H1 (cell line): ENCODE results near the gene LDAH. TPM values are rescaled to one million over a fixed set of nuclear protein-coding genes. Genes with fewer than 3 reads are reported as not detected.

ENCODE experiments used
- CTCF ChIA-PET: fragments of 300-600 bp; sonication (Branson Sonifier 250); formaldehyde crosslinking; loops from one replicate; lab custom pipeline; 2021; ENCODE audit not compliant: partially characterized antibody; lab: Charles Lee
- POLR2A ChIA-PET: fragments of 300-600 bp; sonication (Branson Sonifier 250); formaldehyde crosslinking; loops from one replicate; lab custom pipeline; 2021; ENCODE audit warnings: inconsistent platforms; ENCODE audit not compliant: partially characterized antibody; lab: Charles Lee
- DNase-seq, 2 experiments: peaks; one replicate each; pipeline versions ENCODE4 v3.0.0 to v3.0.0-alpha.2; 2010 to 2022; ENCODE audit warnings: low spot score in 2 of 2, low read depth in 1 of 2, mixed read lengths in 1 of 2
- FAIRE-seq: peaks from 2 replicates; lab custom pipeline; 2011; peaks lifted over from hg19 to GRCh38; lab: Jason Lieb, UNC
- H2AFZ ChIP-seq: 2 replicates; pipeline ENCODE4 v1.8.1; 2012; ENCODE audit warnings: low read length, inconsistent platforms
- H2AK5ac ChIP-seq: 2 replicates; pipeline ENCODE4 v1.6.1; 2013; ENCODE audit warnings: low read depth, low read length
- H2BK120ac ChIP-seq: replicated peaks from 2 replicates; pipeline ENCODE3; 2013; ENCODE audit warnings: low read depth, low read length, inconsistent platforms
- H2BK12ac ChIP-seq: 2 replicates; pipeline ENCODE4 v1.6.1; 2013; ENCODE audit warnings: low read depth, low read length
- H2BK15ac ChIP-seq: 2 replicates; pipeline ENCODE4 v1.6.1; 2013; ENCODE audit warnings: low read length
- H2BK20ac ChIP-seq: 2 replicates; pipeline ENCODE4 v1.6.1; 2013; ENCODE audit warnings: low read length
- H2BK5ac ChIP-seq: 2 replicates; pipeline ENCODE4 v1.6.1; 2013; ENCODE audit warnings: low read depth, low read length
- H3K14ac ChIP-seq: 2 replicates; pipeline ENCODE4 v1.6.1; 2013; ENCODE audit warnings: inconsistent platforms; ENCODE audit not compliant: insufficient read length
- H3K18ac ChIP-seq: 2 replicates; pipeline ENCODE4 v1.6.1; 2013; ENCODE audit warnings: low read length; ENCODE audit errors: extremely low read depth
- H3K23ac ChIP-seq: 2 replicates; pipeline ENCODE4 v1.6.1; 2013; ENCODE audit warnings: inconsistent platforms; ENCODE audit not compliant: insufficient read length
- H3K23me2 ChIP-seq: 2 replicates; pipeline ENCODE4 v1.6.1; 2013; ENCODE audit warnings: low read depth, low read length
- H3K27ac ChIP-seq: 2 replicates; pipeline ENCODE4 v1.6.1; 2011; ENCODE audit warnings: low read depth, low read length, inconsistent platforms
- H3K27me3 ChIP-seq, 4 experiments: replicated peaks in 1 of 4; 1 replicate in 1 of 4; 2 replicates in 3 of 4; pipeline versions ENCODE4 v1.6.1 to v1.8.1; 2011 to 2013; ENCODE audit warnings: low read length in 3 of 4, mild to moderate bottlenecking in 3 of 4, inconsistent platforms in 2 of 4, mixed read lengths in 2 of 4, moderate library complexity in 1 of 4; ENCODE audit not compliant: control insufficient read depth in 3 of 4, insufficient read depth in 3 of 4; ENCODE audit errors: extremely low read depth in 1 of 4
- H3K36me3 ChIP-seq, 4 experiments: 2 replicates each; pipeline versions ENCODE4 v1.6.1 to v1.8.1; 2011 to 2013; ENCODE audit warnings: mild to moderate bottlenecking in 4 of 4, low read length in 3 of 4, moderate library complexity in 2 of 4, control low read depth in 1 of 4, inconsistent platforms in 1 of 4; ENCODE audit not compliant: insufficient read depth in 4 of 4, control insufficient read depth in 2 of 4
- H3K4ac ChIP-seq: replicated peaks from 2 replicates; pipeline ENCODE3; 2013; ENCODE audit warnings: low read length, low read depth, mixed read lengths, inconsistent platforms; ENCODE audit not compliant: insufficient read length
- H3K4me1 ChIP-seq, 4 experiments: replicated peaks in 1 of 4; 1 replicate in 1 of 4; 2 replicates in 3 of 4; pipeline versions ENCODE4 v1.6.1 to v1.8.1; 2011 to 2013; ENCODE audit warnings: low read length in 3 of 4, inconsistent platforms in 2 of 4, mixed read lengths in 1 of 4; ENCODE audit not compliant: insufficient read depth in 4 of 4, control insufficient read depth in 3 of 4
- H3K4me2 ChIP-seq, 2 experiments: 2 replicates each; pipeline versions ENCODE4 v1.6.1 to v1.8.1; 2011 to 2013; ENCODE audit warnings: low read depth in 2 of 2, low read length in 2 of 2, control low read depth in 1 of 2, inconsistent platforms in 1 of 2, mild to moderate bottlenecking in 1 of 2; ENCODE audit not compliant: insufficient read depth in 1 of 2
- H3K4me3 ChIP-seq, 4 experiments: fragments of 200-600, 300-600 bp in 1 of 4; sonication (generic), shearing (Covaris generic), sonication (Bioruptor Twin) in 1 of 4; 2 replicates each; pipeline versions ENCODE4 v1.5.1 to v1.8.1; 2011 to 2016; ENCODE audit warnings: low read length in 4 of 4, low read depth in 3 of 4, control low read depth in 2 of 4, inconsistent platforms in 2 of 4, mild to moderate bottlenecking in 2 of 4, mixed read lengths in 1 of 4, moderate library complexity in 1 of 4; ENCODE audit not compliant: insufficient read depth in 2 of 4; ENCODE audit errors: extremely low read depth in 1 of 4
- H3K56ac ChIP-seq: replicated peaks from 2 replicates; pipeline ENCODE3; 2013; ENCODE audit warnings: low read depth, mild to moderate bottlenecking, mixed read lengths, low read length, inconsistent platforms; ENCODE audit not compliant: insufficient read length
- H3K79me1 ChIP-seq: 2 replicates; pipeline ENCODE4 v1.6.1; 2013; ENCODE audit warnings: low read depth, low read length, control low read depth
- H3K79me2 ChIP-seq, 2 experiments: 2 replicates each; pipeline versions ENCODE4 v1.6.1 to v1.8.1; 2012 to 2013; ENCODE audit warnings: low read length in 2 of 2, mild to moderate bottlenecking in 2 of 2, inconsistent platforms in 1 of 2; ENCODE audit not compliant: insufficient read depth in 2 of 2, control insufficient read depth in 1 of 2
- H3K9ac ChIP-seq, 4 experiments: replicated peaks in 1 of 4; 1 replicate in 1 of 4; 2 replicates in 3 of 4; pipeline versions ENCODE4 v1.6.1 to v1.8.1; 2011 to 2013; ENCODE audit warnings: low read depth in 3 of 4, low read length in 3 of 4, control low read depth in 2 of 4, mild to moderate bottlenecking in 2 of 4, moderate library complexity in 2 of 4, inconsistent platforms in 1 of 4; ENCODE audit errors: extremely low read depth in 1 of 4
- H3K9me3 ChIP-seq, 2 experiments: 2 replicates each; pipeline versions ENCODE4 v1.6.1 to v1.8.1; 2012 to 2013; ENCODE audit warnings: mild to moderate bottlenecking in 2 of 2, moderate library complexity in 2 of 2, control low read depth in 1 of 2, inconsistent platforms in 1 of 2, low read depth in 1 of 2, low read length in 1 of 2, mixed read lengths in 1 of 2; ENCODE audit not compliant: insufficient read depth in 2 of 2
- H4K20me1 ChIP-seq, 2 experiments: replicated peaks in 1 of 2; 2 replicates each; pipeline versions ENCODE3 to v1.8.1; 2011 to 2013; ENCODE audit warnings: inconsistent platforms in 2 of 2, low read length in 2 of 2, mild to moderate bottlenecking in 1 of 2; ENCODE audit not compliant: insufficient read depth in 2 of 2, control insufficient read depth in 1 of 2
- H4K5ac ChIP-seq: 2 replicates; pipeline ENCODE4 v1.6.1; 2013; ENCODE audit warnings: low read length, low read depth, mixed read lengths, inconsistent platforms; ENCODE audit not compliant: insufficient read length
- H4K8ac ChIP-seq: 2 replicates; pipeline ENCODE4 v1.8.0; 2013; ENCODE audit warnings: mild to moderate bottlenecking, moderate library complexity, low read length, inconsistent platforms; ENCODE audit not compliant: insufficient read depth; ENCODE audit errors: extremely low read depth
- H4K91ac ChIP-seq: replicated peaks from 2 replicates; pipeline ENCODE3; 2013; ENCODE audit warnings: low read length, mixed read lengths, inconsistent platforms; ENCODE audit not compliant: insufficient read length
- ATF2 ChIP-seq: IDR thresholded peaks from 2 replicates; pipeline ENCODE4 v1.6.1; 2012; ENCODE audit warnings: low read length, inconsistent platforms
- BACH1 ChIP-seq: IDR thresholded peaks from 2 replicates; pipeline ENCODE4 v1.6.1; 2012; ENCODE audit warnings: low read length, improper control_type of control experiment
- HDAC2 ChIP-seq, 2 experiments: fragments of 300-600 bp in 1 of 2; sonication (generic) in 1 of 2; IDR thresholded peaks; 2 replicates each; pipeline ENCODE4 v1.6.1; 2011 to 2012; ENCODE audit warnings: low read depth in 2 of 2, low read length in 2 of 2, mild to moderate bottlenecking in 2 of 2, moderate library complexity in 2 of 2, borderline replicate concordance in 1 of 2, inconsistent platforms in 1 of 2
- NANOG ChIP-seq: IDR thresholded peaks from 2 replicates; pipeline ENCODE4 v1.6.1; 2011; ENCODE audit warnings: low read length, low read depth, mild to moderate bottlenecking, inconsistent platforms; ENCODE audit not compliant: insufficient read depth, poor library complexity, severe bottlenecking
- RAD21 ChIP-seq, 2 experiments: IDR thresholded peaks in 1 of 2; conservative IDR thresholded peaks in 1 of 2; 2 replicates each; pipeline ENCODE4 v1.6.1; 2011; ENCODE audit warnings: low read depth in 2 of 2, low read length in 2 of 2, improper control_type of control experiment in 1 of 2, inconsistent platforms in 1 of 2, mild to moderate bottlenecking in 1 of 2, moderate library complexity in 1 of 2
- RBBP5 ChIP-seq: IDR thresholded peaks from 2 replicates; pipeline ENCODE4 v1.7.1; 2012; ENCODE audit warnings: low read depth, mild to moderate bottlenecking, inconsistent platforms, low read length, moderate library complexity, borderline replicate concordance
- SIRT6 ChIP-seq: IDR thresholded peaks from one replicate; pipeline ENCODE4 v1.7.1; 2012; ENCODE audit warnings: low read length, inconsistent platforms
- SIX5 ChIP-seq: IDR thresholded peaks from 2 replicates; pipeline ENCODE4 v1.6.1; 2011; ENCODE audit warnings: mild to moderate bottlenecking, low read depth, low read length
- SP4 ChIP-seq: IDR thresholded peaks from 2 replicates; pipeline ENCODE4 v1.6.1; 2012; ENCODE audit warnings: low read length, inconsistent platforms
- TCF12 ChIP-seq: IDR thresholded peaks from 2 replicates; pipeline ENCODE4 v1.6.1; 2011; ENCODE audit warnings: low read depth, mild to moderate bottlenecking, low read length
- WGBS, 2 experiments: shearing (Covaris generic) in 1 of 2; methylation state at CpG; one replicate each; pipeline versions ENCODE4 v1.1.6 to v1.1.7; 2013 to 2015; ENCODE audit warnings: low lambda C conversion rate in 2 of 2, mixed read lengths in 2 of 2, inconsistent platforms in 1 of 2, low coverage in 1 of 2, missing lambda C conversion rate in 1 of 2; ENCODE audit not compliant: insufficient replicate concordance in 2 of 2, insufficient coverage in 1 of 2, insufficient read length in 1 of 2; ENCODE audit errors: extremely low coverage in 1 of 2, missing lambda C conversion rate in 1 of 2; 5-methylcytosine and 5-hydroxymethylcytosine counted together
- polyA plus RNA-seq, 7 experiments: library from polyadenylated mRNA; depleted of rRNA in 3 of 7; stranded (reverse) in 5 of 7; unstranded in 2 of 7; fragments of >200 nt in 5 of 7; fragments of 200-250 nt in 2 of 7; gene quantifications; 1 replicate in 5 of 7; 2 replicates in 1 of 7; 4 replicates in 1 of 7; pipeline versions ENCODE4 v1.2.1 to v1.2.3, GENCODE V29; 2011 to 2013; ENCODE audit warnings: missing spikeins in 2 of 7, mixed read lengths in 2 of 7
- total RNA-seq: library from RNA; stranded (reverse); fragmentation: NEBNext Ultra II Directional; extraction: Animal tissue kit (Norgen Biotek cat#: 25700); gene quantifications from 2 replicates; pipeline ENCODE4 v1.2.1, GENCODE V29; 2021
- TF ChIP-seq, protein P1 (sequence below): IDR thresholded peaks from 2 replicates; pipeline ENCODE4 v1.6.1; 2012; ENCODE audit warnings: inconsistent platforms

LDAH gene
- total and polyA plus RNA-seq, 2 of the 8 experiments (the other 6 are each of a cell fraction or from before 2014, with no cell fraction given), result 10.9 to 26.3 TPM

GRCh38 chr2:20818820-20819219, 4.1 kb downstream of the LDAH start:
- DNase-seq (no peak), FAIRE-seq (no peak)
- Histone ChIP-seq H3K9ac (no peak overlapping the region), H2AFZ (no peak overlapping the region), H4K5ac (no peak overlapping the region), H3K4me1 (no peaks in the 10 kb centered on the region), H3K36me3 (no peaks in the 10 kb centered on the region), H2BK20ac (no peak overlapping the region), H3K79me1 (no peaks in the 10 kb centered on the region), H3K23me2 (peaks cover 2% of the 10 kb centered on the region; the same call in 1 of the 2 replicates), H2BK15ac (no peak overlapping the region), H2BK120ac (no peak overlapping the region), H3K9me3 (no peaks in the 10 kb centered on the region), H2BK12ac (no peak overlapping the region), H3K27ac (no peak overlapping the region), H3K14ac (no peak overlapping the region), H3K4me3 (no peak overlapping the region), H3K4ac (no peak overlapping the region), H2BK5ac (no peak overlapping the region), H4K91ac (no peak overlapping the region), H3K56ac (no peak overlapping the region), H4K20me1 (peaks cover 0 to 2% of the 10 kb centered on the region in 2 experiments), H3K27me3 (no peaks in the 10 kb centered on the region; a peak in 1 of 7 replicates), H3K79me2 (peaks cover 0 to 59% of the 10 kb centered on the region in 2 experiments; a peak in 3 of 4 replicates), H2AK5ac (no peak overlapping the region), H3K4me2 (no peak overlapping the region), H4K8ac (no peak overlapping the region), H3K18ac (no peak overlapping the region), H3K23ac (no peak overlapping the region)
- POLR2A ChIA-PET, result no interaction called here
- WGBS, 2 experiments, result 91% methylated on average over 2 of the region's 2 CpGs; no CpG with 5 or more reads in 1 of the 2 experiments
- CTCF ChIA-PET, result no interaction called here
- TF ChIP-seq, protein P1, sequence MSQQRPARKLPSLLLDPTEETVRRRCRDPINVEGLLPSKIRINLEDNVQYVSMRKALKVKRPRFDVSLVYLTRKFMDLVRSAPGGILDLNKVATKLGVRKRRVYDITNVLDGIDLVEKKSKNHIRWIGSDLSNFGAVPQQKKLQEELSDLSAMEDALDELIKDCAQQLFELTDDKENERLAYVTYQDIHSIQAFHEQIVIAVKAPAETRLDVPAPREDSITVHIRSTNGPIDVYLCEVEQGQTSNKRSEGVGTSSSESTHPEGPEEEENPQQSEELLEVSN, result no peak
- TF ChIP-seq SP4 (no peak), BACH1 (no peak), ATF2 (no peak), NANOG (no peak), SIRT6 (no peak), SIX5 (no peak), RAD21 (IDR thresholded peaks at IDR 0.05 in 1 of 2, conservative IDR thresholded peaks at IDR 0.05 in 1 of 2; ENCODE audit: low read depth in 2 of 2, low read length in 2 of 2) (no peak), TCF12 (no peak), RBBP5 (no peak), HDAC2 (IDR thresholded peaks at IDR 0.05; ENCODE audit: borderline replicate concordance in 1 of 2, low read depth in 2 of 2, low read length in 2 of 2) (no peak)
